Right atrium auricular region (tissue), 2 donors: Measurements from ENCODE around the gene HOXA6. TPM values are rescaled to one million over a fixed set of nuclear protein-coding genes. Genes with fewer than 3 reads are reported as not detected.

ENCODE experiments used
- DNase-seq: peaks from one replicate; pipeline ENCODE4 v3.0.0-alpha.2; 2019; ENCODE audit warnings: low spot score
- H3K27ac ChIP-seq, 2 donors: fragments of 200-600 bp; sonication (generic); 1 replicate in 1 of 2; 2 replicates in 1 of 2; pipeline ENCODE4 v1.5.1; 2016 to 2019
- H3K27me3 ChIP-seq, 2 donors: fragments of 200-600 bp; sonication (generic); one replicate each; pipeline versions ENCODE4 v1.5.1 to v1.6.0; 2017 to 2019
- H3K36me3 ChIP-seq: fragments of 200-600 bp; sonication (generic); one replicate; pipeline ENCODE4 v1.5.1; 2016
- H3K4me1 ChIP-seq, 2 donors: fragments of 200-600 bp; sonication (generic); one replicate each; pipeline versions ENCODE4 v1.5.1 to v1.6.0; 2017 to 2019
- H3K4me3 ChIP-seq, 2 donors: fragments of 200-600 bp; sonication (generic); 1 replicate in 1 of 2; 2 replicates in 1 of 2; pipeline ENCODE4 v1.5.1; 2017 to 2019; ENCODE audit warnings: mild to moderate bottlenecking in 1 of 2, moderate library complexity in 1 of 2
- H3K9me3 ChIP-seq, 2 donors: fragments of 200-600 bp; sonication (generic); one replicate each; pipeline ENCODE4 v1.5.1; 2019
- total RNA-seq, 2 donors: library from RNA; depleted of rRNA; stranded (reverse); fragments of >200 nt; gene quantifications; one replicate each; pipeline ENCODE4 v1.1.0, GENCODE V29; 2016
- TF ChIP-seq, protein P1 (sequence below), 2 donors: fragments of 200-600 bp; sonication (generic); IDR thresholded peaks; one replicate each; pipeline ENCODE4 v1.5.1; 2019; ENCODE audit warnings: antibody characterized with exemption in 2 of 2

Gene HOXA6
- total RNA-seq, 2 donors from 2014 or later: not detected

DNA sequence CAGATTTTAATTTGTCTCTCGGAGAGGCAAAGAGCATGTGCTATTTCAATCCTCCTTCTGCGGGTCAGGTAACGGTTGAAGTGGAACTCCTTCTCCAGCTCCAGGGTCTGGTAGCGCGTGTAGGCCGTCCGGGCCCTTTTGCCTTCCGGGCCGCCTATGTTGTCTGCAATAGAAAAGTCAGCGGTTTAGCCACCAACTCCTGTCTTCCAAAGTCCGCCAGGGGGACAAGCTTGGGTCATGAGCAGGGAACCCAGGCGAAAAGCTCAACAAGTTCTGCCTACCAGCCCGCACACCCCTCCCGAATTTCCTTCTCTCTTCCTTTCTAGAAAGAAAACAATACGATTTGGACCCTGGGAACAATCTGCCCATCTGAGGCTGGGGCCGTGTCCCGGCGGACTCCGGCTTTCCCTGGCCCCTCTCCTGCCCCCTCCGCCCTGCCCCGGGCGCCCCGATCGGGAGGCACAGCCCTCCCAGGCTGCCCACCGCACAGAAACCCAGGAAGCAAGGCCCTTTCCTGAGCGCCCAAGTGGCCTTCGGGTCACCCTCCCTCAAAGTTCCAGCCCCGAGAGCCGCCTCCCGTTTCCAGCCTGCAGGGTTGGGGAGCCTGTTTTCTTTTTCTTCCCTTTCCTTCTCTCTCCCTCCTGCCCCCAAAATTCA lies 5.5 kb downstream of the HOXA6 start:
- no peak overlapping the region for H3K27ac ChIP-seq
- H3K36me3 ChIP-seq: no peaks in the 10 kb centered on the region
- H3K4me1 ChIP-seq: peaks cover 0 to 43% of the 10 kb centered on the region in 2 donors
- no peak for DNase-seq
- peak overlapping the region; percentile 25 to 55 for H3K4me3 ChIP-seq
- TF ChIP-seq, protein P1, sequence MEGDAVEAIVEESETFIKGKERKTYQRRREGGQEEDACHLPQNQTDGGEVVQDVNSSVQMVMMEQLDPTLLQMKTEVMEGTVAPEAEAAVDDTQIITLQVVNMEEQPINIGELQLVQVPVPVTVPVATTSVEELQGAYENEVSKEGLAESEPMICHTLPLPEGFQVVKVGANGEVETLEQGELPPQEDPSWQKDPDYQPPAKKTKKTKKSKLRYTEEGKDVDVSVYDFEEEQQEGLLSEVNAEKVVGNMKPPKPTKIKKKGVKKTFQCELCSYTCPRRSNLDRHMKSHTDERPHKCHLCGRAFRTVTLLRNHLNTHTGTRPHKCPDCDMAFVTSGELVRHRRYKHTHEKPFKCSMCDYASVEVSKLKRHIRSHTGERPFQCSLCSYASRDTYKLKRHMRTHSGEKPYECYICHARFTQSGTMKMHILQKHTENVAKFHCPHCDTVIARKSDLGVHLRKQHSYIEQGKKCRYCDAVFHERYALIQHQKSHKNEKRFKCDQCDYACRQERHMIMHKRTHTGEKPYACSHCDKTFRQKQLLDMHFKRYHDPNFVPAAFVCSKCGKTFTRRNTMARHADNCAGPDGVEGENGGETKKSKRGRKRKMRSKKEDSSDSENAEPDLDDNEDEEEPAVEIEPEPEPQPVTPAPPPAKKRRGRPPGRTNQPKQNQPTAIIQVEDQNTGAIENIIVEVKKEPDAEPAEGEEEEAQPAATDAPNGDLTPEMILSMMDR (IDR thresholded peaks at IDR 0.05): no peak
- H3K9me3 ChIP-seq: no peaks in the 10 kb centered on the region
- peaks cover 46 to 77% of the 10 kb centered on the region in 2 donors for H3K27me3 ChIP-seq

DNA sequence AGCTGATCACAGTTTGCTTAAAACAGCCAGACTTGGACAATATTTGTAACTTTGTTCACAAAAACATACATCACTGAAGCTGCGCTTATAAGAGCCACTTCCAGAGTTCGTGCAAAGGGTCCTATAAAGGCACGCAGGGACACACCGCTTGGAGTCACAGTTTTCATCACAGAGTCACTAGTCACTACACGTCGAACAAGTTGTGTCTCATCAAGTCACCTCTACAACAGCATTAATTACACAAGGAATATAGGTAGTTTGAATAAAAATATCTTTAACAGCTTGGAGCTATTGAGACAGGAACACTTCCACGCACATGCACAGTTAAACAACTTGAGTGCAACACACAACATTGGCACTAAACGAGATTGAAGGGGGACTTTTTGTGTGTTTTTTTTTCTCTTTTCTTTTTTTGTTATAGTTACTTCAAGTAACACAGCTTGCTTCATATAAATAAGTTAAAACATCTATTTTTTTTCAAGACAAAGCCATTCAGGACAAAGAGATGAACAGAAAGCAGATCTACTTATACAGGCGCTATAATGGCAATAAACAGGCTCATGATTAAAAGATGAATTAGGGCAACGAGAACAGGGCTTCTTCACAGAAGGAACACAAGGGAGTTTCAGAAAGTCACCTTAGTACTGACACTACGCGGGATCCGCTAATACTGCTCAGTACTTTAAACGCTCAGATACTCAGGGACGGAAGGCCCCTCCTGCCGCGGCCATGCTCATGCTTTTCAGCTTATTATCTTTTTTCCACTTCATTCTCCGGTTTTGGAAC lies 6.2 kb downstream of the HOXA6 start:
- DNase-seq: no peak
- no peak overlapping the region for H3K27ac ChIP-seq
- H3K27me3 ChIP-seq: peaks cover 49 to 71% of the 10 kb centered on the region in 2 donors
- TF ChIP-seq, protein P1 (IDR thresholded peaks at IDR 0.05): no peak
- H3K9me3 ChIP-seq: no peaks in the 10 kb centered on the region
- peaks cover 0 to 43% of the 10 kb centered on the region in 2 donors for H3K4me1 ChIP-seq
- H3K4me3 ChIP-seq: no peak overlapping the region
- no peaks in the 10 kb centered on the region for H3K36me3 ChIP-seq

DNA sequence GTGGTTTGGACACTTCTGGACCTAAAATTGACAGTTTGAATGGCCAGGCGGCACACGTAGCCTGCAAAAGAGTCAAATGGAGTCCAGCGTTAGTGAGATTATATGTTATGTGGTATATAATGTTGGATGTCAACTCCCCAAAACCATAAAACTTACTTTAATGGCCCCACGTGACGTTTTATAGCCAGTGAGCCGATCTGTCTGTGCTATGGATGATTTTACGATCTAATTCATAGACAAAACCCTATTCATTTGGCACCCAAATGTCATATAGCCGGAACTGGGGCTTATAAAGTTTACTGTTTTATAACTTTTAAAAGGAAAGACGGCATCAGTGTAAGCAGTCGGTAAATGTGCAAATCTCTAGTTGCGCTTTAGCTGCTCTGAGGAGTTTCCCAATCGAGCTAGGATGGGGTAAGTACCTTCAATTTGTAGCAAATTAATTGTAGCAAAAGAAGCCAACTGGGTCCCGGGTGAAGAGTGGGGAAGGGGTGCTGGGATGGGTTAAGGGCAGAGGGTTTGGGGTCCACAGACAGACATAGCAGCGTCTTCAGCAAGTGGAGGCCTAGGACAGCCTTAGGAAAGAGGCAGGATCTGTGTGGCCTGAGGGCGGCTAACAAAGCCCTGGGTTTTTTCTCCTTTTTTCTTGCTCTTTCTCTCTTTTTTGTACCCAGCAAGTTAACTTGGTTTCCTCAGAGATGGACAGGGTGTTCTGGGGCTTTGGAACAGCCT lies 7.3 kb downstream of the HOXA6 start:
- H3K4me3 ChIP-seq: no peak overlapping the region
- H3K4me1 ChIP-seq: peaks cover 0 to 39% of the 10 kb centered on the region in 2 donors
- H3K36me3 ChIP-seq: no peaks in the 10 kb centered on the region
- no peak for DNase-seq
- H3K27ac ChIP-seq: no peak overlapping the region
- no peaks in the 10 kb centered on the region for H3K9me3 ChIP-seq
- TF ChIP-seq, protein P1 (IDR thresholded peaks at IDR 0.05): no peak
- H3K27me3 ChIP-seq: peaks cover 49 to 71% of the 10 kb centered on the region in 2 donors

DNA sequence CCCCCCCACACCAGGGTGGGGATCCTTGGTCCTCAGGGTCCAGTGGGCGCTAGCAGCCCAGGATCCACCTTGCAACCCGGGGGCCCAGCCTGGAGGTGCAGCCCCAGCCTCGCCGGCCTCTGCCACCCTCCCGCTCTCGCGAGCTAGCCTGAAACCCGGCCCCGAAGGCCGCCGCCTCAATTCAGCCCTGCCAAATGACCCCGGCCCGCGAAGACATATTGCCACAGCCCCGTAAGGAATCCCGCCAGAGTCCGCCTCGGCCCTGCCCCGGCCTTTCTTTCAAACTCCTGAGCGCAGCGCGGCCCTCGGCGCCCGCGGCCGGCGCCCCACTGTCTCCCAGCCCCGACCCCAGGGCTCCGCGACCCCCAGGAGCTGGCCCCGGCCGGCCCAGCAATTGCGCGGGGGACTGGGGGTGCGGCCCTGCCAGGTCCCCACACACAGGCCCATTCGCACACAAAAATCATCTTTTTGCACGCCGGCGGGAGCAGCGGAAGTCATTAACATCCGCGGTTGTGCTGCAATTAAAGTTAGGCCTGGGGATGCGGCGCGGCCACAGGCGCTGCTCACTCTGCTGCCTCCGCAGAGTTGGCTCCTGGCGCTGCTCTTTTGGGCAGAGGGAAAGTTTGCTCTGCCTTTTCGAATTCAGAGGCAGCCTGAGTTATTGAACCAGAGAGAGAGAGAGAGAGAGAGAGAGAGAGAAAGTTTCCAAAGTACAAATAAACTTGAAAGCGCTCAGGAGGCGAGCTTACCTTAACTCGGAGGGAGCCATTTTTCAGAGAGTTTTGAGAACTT lies 8.0 kb downstream of the HOXA6 start:
- no peak for DNase-seq
- Histone ChIP-seq H3K27ac (no peak overlapping the region), H3K36me3 (no peaks in the 10 kb centered on the region), H3K9me3 (no peaks in the 10 kb centered on the region), H3K27me3 (peaks cover 42 to 65% of the 10 kb centered on the region in 2 donors), H3K4me3 (no peak overlapping the region), H3K4me1 (peaks cover 0 to 31% of the 10 kb centered on the region in 2 donors)
- TF ChIP-seq, protein P1 (IDR thresholded peaks at IDR 0.05): no peak

DNA sequence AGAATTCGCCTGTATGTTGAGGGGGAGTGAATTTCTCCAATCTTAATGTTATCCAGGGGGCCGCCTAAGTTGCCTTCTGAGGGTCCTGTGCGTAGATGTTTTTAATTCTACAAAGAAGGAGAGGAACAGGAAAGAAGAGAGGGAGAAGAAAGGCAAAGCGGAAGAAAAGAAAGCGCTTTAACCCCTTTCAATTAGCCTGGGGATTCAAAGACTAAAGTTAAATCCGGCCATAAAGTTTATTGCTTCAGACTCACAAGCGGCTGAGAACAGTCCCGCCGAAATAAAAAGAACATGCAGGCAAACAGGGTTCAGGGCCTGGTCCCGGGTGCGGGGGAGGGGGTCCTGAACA lies 8.6 kb downstream of the HOXA6 start:
- Histone ChIP-seq H3K36me3 (no peaks in the 10 kb centered on the region), H3K27ac (no peak overlapping the region), H3K4me3 (no peak overlapping the region), H3K4me1 (peaks cover 0 to 26% of the 10 kb centered on the region in 2 donors), H3K27me3 (peaks cover 41 to 59% of the 10 kb centered on the region in 2 donors), H3K9me3 (no peaks in the 10 kb centered on the region)
- TF ChIP-seq, protein P1 (IDR thresholded peaks at IDR 0.05): no peak
- no peak for DNase-seq
